OCI-LY7 (cell line): ENCODE results near the gene FAN1. TPM values are rescaled to one million over a fixed set of nuclear protein-coding genes. Genes with fewer than 3 reads are reported as not detected.

Source experiments
- BruUV-seq: library from RNA; stranded (reverse); fragments of 400-500 nt; replicated peaks from 2 replicates; lab custom pipeline; 2021; lab: Mats Ljungman, UMichigan
- CTCF ChIA-PET: fragments of 300-600 bp; sonication (Branson Sonifier 250); formaldehyde crosslinking; loops from one replicate; lab custom pipeline; 2022; ENCODE audit warnings: antibody characterized with exemption; ENCODE audit not compliant: unreplicated experiment; lab: Charles Lee
- POLR2A ChIA-PET: fragments of 300-600 bp; sonication (Branson Sonifier 250); formaldehyde crosslinking; loops from one replicate; lab custom pipeline; 2022; ENCODE audit warnings: antibody characterized with exemption; lab: Charles Lee
- DNase-seq: peaks from one replicate; pipeline ENCODE4 v3.0.0-alpha.2; 2015; ENCODE audit warnings: low spot score
- H2AFZ ChIP-seq: fragments of 200-600 bp; sonication (generic), shearing (Covaris generic); 2 replicates; pipeline ENCODE4 v1.6.1; 2014; ENCODE audit warnings: mild to moderate bottlenecking, antibody characterized with exemption, low read length, moderate library complexity
- H3K27ac ChIP-seq: fragments of 200-600 bp; sonication (generic); 2 replicates; pipeline ENCODE4 v1.5.1; 2014; ENCODE audit warnings: mixed run types, low read depth, mild to moderate bottlenecking, moderate library complexity, low read length, inconsistent platforms; ENCODE audit not compliant: poor library complexity, severe bottlenecking
- H3K36me3 ChIP-seq: fragments of 200-600 bp; sonication (generic); 2 replicates; pipeline ENCODE4 v1.6.1; 2014; ENCODE audit warnings: mild to moderate bottlenecking, antibody characterized with exemption, low read length, moderate library complexity, mixed read lengths; ENCODE audit not compliant: insufficient read depth
- H3K4me1 ChIP-seq: fragments of 200-600 bp; sonication (generic); 2 replicates; pipeline ENCODE4 v1.5.1; 2014; ENCODE audit warnings: mild to moderate bottlenecking, low read length; ENCODE audit not compliant: insufficient read depth, poor library complexity, severe bottlenecking
- H3K4me2 ChIP-seq: fragments of 200-600 bp; sonication (generic); 2 replicates; pipeline ENCODE4 v1.6.1; 2014; ENCODE audit warnings: mild to moderate bottlenecking, low read length
- H3K4me3 ChIP-seq: fragments of 200-600 bp; sonication (generic); 2 replicates; pipeline ENCODE4 v1.5.1; 2014; ENCODE audit warnings: mild to moderate bottlenecking, low read depth, low read length; ENCODE audit not compliant: poor library complexity, severe bottlenecking
- H3K79me2 ChIP-seq: fragments of 200-600 bp; sonication (generic); 2 replicates; pipeline ENCODE4 v1.6.1; 2016; ENCODE audit warnings: low read depth, mild to moderate bottlenecking, low read length, moderate library complexity, mixed read lengths; ENCODE audit not compliant: insufficient read depth
- H3K9me2 ChIP-seq: fragments of 200-600 bp; sonication (generic); 2 replicates; pipeline ENCODE4 v1.6.1; 2016; ENCODE audit warnings: mild to moderate bottlenecking, low read length, mixed read lengths; ENCODE audit not compliant: insufficient read depth
- H3K9me3 ChIP-seq: fragments of 200-600 bp; sonication (generic); 2 replicates; pipeline ENCODE4 v1.6.1; 2014; ENCODE audit warnings: mild to moderate bottlenecking, mixed run types, low read length, mixed read lengths
- H4K20me1 ChIP-seq: fragments of 200-600 bp; sonication (generic); 2 replicates; pipeline ENCODE4 v1.6.1; 2014; ENCODE audit warnings: mild to moderate bottlenecking, antibody characterized with exemption, low read length, moderate library complexity, mixed read lengths; ENCODE audit not compliant: insufficient read depth
- CTCF ChIP-seq: fragments of 200-600 bp; sonication (generic); conservative IDR thresholded peaks from 2 replicates; pipeline ENCODE4 v1.5.1; 2014; ENCODE audit warnings: mild to moderate bottlenecking, antibody characterized with exemption, low read length, moderate library complexity, mixed read lengths
- EZH2phosphoT487 ChIP-seq: fragments of 200-600 bp; sonication (generic); IDR thresholded peaks from 2 replicates; pipeline ENCODE4 v1.6.1; 2018; ENCODE audit warnings: low read depth, borderline replicate concordance, mild to moderate bottlenecking, mixed run types, antibody characterized with exemption, low read length, moderate library complexity, mixed read lengths
- intact Hi-C: fragments of 100-400 bp; cut with micrococcal nuclease; formaldehyde crosslinking; loops from one replicate; pipeline ENCODE4 v1.10.0; 2022; ENCODE audit not compliant: unreplicated experiment
- total RNA-seq, 2 experiments: library from RNA; depleted of rRNA in 1 of 2; stranded (reverse); fragments of >200 nt in 1 of 2; shearing (Covaris generic) in 1 of 2; gene quantifications; 2 replicates each; pipeline ENCODE4 v1.2.3, GENCODE V29; 2014 to 2022

Gene FAN1
- total RNA-seq, 2 experiments from 2014 or later: 14.7 to 16.4 TPM

GRCh38 chr15:30933293-30933692, 29.6 kb downstream of the FAN1 start:
- Histone ChIP-seq H3K4me1 (no peaks in the 10 kb centered on the region), H3K9me3 (no peaks in the 10 kb centered on the region), H2AFZ (no peak overlapping the region), H3K79me2 (no peaks in the 10 kb centered on the region), H3K4me3 (no peak overlapping the region), H3K36me3 (peaks cover 51% of the 10 kb centered on the region), H3K4me2 (no peak overlapping the region), H4K20me1 (no peaks in the 10 kb centered on the region), H3K27ac (no peak overlapping the region), H3K9me2 (no peaks in the 10 kb centered on the region)
- TF ChIP-seq CTCF (no peak), EZH2phosphoT487 (no peak)
- ChIA-PET CTCF (no interaction called here), POLR2A (interaction anchor here (0.7 to 1.4 kb wide), 2 partner anchors 30 to 506 kb away, joined by 3 read pairs; no protein-coding TSS in a partner anchor)
- intact Hi-C loops: no loop called here
- no TSS peak for BruUV-seq
- DNase-seq: no peak

GRCh38 chr15:30939161-30939560, 35.4 kb downstream of the FAN1 start:
- Histone ChIP-seq H4K20me1 (no peaks in the 10 kb centered on the region), H3K4me2 (no peak overlapping the region), H3K9me2 (no peaks in the 10 kb centered on the region), H3K9me3 (no peaks in the 10 kb centered on the region), H3K36me3 (peaks cover 94% of the 10 kb centered on the region), H3K27ac (no peak overlapping the region), H2AFZ (no peak overlapping the region), H3K79me2 (no peaks in the 10 kb centered on the region), H3K4me3 (no peak overlapping the region), H3K4me1 (no peaks in the 10 kb centered on the region)
- ChIA-PET POLR2A (interaction anchor here (0.7 kb wide), 1 partner anchor 15 kb away, joined by 3 read pairs; no protein-coding TSS in a partner anchor), CTCF (no interaction called here)
- TF ChIP-seq EZH2phosphoT487: no peak
- TF ChIP-seq CTCF: no peak
- no peak for DNase-seq
- BruUV-seq: no TSS peak
- intact Hi-C loops: no loop called here

GRCh38 chr15:30940359-30940758, 36.6 kb downstream of the FAN1 start:
- BruUV-seq: no TSS peak

More at GRCh38 chr15:30940359-30940758, 36.6 kb downstream of the FAN1 start:
- POLR2A ChIA-PET: no interaction called here
- Histone ChIP-seq H2AFZ (no peak overlapping the region), H3K27ac (no peak overlapping the region), H3K36me3 (peaks cover 94% of the 10 kb centered on the region), H3K9me2 (no peaks in the 10 kb centered on the region), H3K9me3 (no peaks in the 10 kb centered on the region), H3K4me3 (no peak overlapping the region), H4K20me1 (no peaks in the 10 kb centered on the region), H3K4me1 (no peaks in the 10 kb centered on the region), H3K4me2 (no peak overlapping the region), H3K79me2 (no peaks in the 10 kb centered on the region)
- TF ChIP-seq CTCF: no peak
- no peak for TF ChIP-seq EZH2phosphoT487
- intact Hi-C loops: no loop called here
- CTCF ChIA-PET: no interaction called here
- no peak for DNase-seq
